Nephron progenitor cell (in vitro differentiated cells): ENCODE measurements around the gene CIZ1.

Source experiments
- DNase-seq: peaks from one replicate; pipeline ENCODE4 v3.0.0; 2021
- H3K27ac Mint-ChIP-seq: 2 replicates; pipeline ENCODE4 v1.8.0; 2021; ENCODE audit warnings: mild to moderate bottlenecking, moderate library complexity, mixed read lengths
- H3K27me3 Mint-ChIP-seq: 2 replicates; pipeline ENCODE4 v1.8.0; 2021; ENCODE audit warnings: mild to moderate bottlenecking, low read depth, mixed read lengths; ENCODE audit not compliant: poor library complexity
- H3K36me3 Mint-ChIP-seq: 2 replicates; pipeline ENCODE4 v1.8.0; 2021; ENCODE audit warnings: low read depth, mixed read lengths
- H3K4me1 Mint-ChIP-seq: 2 replicates; pipeline ENCODE4 v1.8.0; 2021; ENCODE audit warnings: mixed read lengths
- H3K4me3 Mint-ChIP-seq: 2 replicates; pipeline ENCODE4 v1.8.0; 2021; ENCODE audit warnings: mild to moderate bottlenecking, moderate library complexity, mixed read lengths
- H3K9me3 Mint-ChIP-seq: 2 replicates; pipeline ENCODE4 v1.8.0; 2021; ENCODE audit warnings: mild to moderate bottlenecking, moderate library complexity, mixed read lengths
- CTCF ChIP-seq: fragments of 200-600 bp; sonication (generic); IDR thresholded peaks from 2 replicates; pipeline ENCODE4 v1.5.0; 2021; ENCODE audit warnings: antibody characterized with exemption

Gene CIZ1

GRCh38 chr9:128151309-128152132 is 39.9 kb downstream of the CIZ1 start:
- Mint-ChIP-seq H3K36me3 (no peaks in the 10 kb centered on the region), H3K4me1 (peaks cover 46% of the 10 kb centered on the region), H3K4me3 (no peak overlapping the region), H3K27me3 (peaks cover 13% of the 10 kb centered on the region), H3K27ac (peak overlapping the region; percentile 86), H3K9me3 (no peaks in the 10 kb centered on the region)
- DNase-seq: no peak
- no peak for TF ChIP-seq CTCF

- Mint-ChIP-seq H3K27ac (peak overlapping the region; percentile 86), H3K9me3 (no peaks in the 10 kb centered on the region), H3K4me3 (no peak overlapping the region), H3K36me3 (no peaks in the 10 kb centered on the region), H3K4me1 (peaks cover 47% of the 10 kb centered on the region), H3K27me3 (peaks cover 12% of the 10 kb centered on the region)
- TF ChIP-seq CTCF: peak; percentile 11
- DNase-seq: peak; percentile 28
Observed at GRCh38 chr9:128150594-128151308, 40.6 kb downstream of the CIZ1 start.

GRCh38 chr9:128149951-128150593 is 41.3 kb downstream of the CIZ1 start:
- no peak for TF ChIP-seq CTCF
- Mint-ChIP-seq H3K27ac (no peak overlapping the region), H3K4me3 (no peak overlapping the region), H3K27me3 (peaks cover 9% of the 10 kb centered on the region), H3K9me3 (no peaks in the 10 kb centered on the region), H3K36me3 (no peaks in the 10 kb centered on the region), H3K4me1 (peaks cover 48% of the 10 kb centered on the region)
- no peak for DNase-seq

GRCh38 chr9:128149001-128149701 is 42.2 kb downstream of the CIZ1 start, which contains the start of gene LCN2:
Gene LCN2, plus strand, starts transcription at chr9:128149453. Its CDS starts 73 bp downstream, at chr9:128149526.
- Mint-ChIP-seq H3K27ac (no peak within 1 kb of the TSS), H3K4me1 (peaks cover 48% of the 10 kb centered on the region), H3K4me3 (no peak within 1 kb of the TSS), H3K36me3 (no peaks in the 10 kb centered on the region), H3K9me3 (no peaks in the 10 kb centered on the region), H3K27me3 (peaks cover 9% of the 10 kb centered on the region)
- TF ChIP-seq CTCF: no peak
- DNase-seq: no peak

- H3K9me3 Mint-ChIP-seq: no peaks in the 10 kb centered on the region
- H3K27ac Mint-ChIP-seq: no peak overlapping the region
- H3K4me1 Mint-ChIP-seq: peaks cover 50% of the 10 kb centered on the region
- H3K27me3 Mint-ChIP-seq: peaks cover 9% of the 10 kb centered on the region
- no peak for TF ChIP-seq CTCF
- no peaks in the 10 kb centered on the region for H3K36me3 Mint-ChIP-seq
- H3K4me3 Mint-ChIP-seq: no peak overlapping the region
- no peak for DNase-seq
Observed at GRCh38 chr9:128148509-128149000, 42.8 kb downstream of the CIZ1 start.
